Measurements from ENCODE around the gene SUPT20HL2.

GRCh38 chrX:24333371-24333770 is 19.5 kb upstream of the SUPT20HL2 start:
- no peak for TF ChIP-seq CTCF (conservative IDR thresholded peaks at IDR 0.05 in 1 of 2, IDR thresholded peaks at IDR 0.05 in 1 of 2; ENCODE audit: extremely low read depth in 1 of 2, insufficient read depth in 1 of 2, low read depth in 1 of 2, low read length in 2 of 2)
- TF ChIP-seq EZH2 (IDR thresholded peaks at IDR 0.05; ENCODE audit: borderline replicate concordance, low read length) = no peak
